GM12865 (cell line): ENCODE data around the gene ADAT2.

Experiments
- DNase-seq: peaks from one replicate; pipeline ENCODE4 v3.0.0; 2010; ENCODE audit warnings: low read depth
- H3K4me3 ChIP-seq: 2 replicates; pipeline ENCODE4 v1.5.1; 2011; ENCODE audit warnings: mild to moderate bottlenecking, low read depth, low read length, control low read depth
- TF ChIP-seq, protein P1 (sequence below): IDR thresholded peaks from 2 replicates; pipeline ENCODE4 v1.5.1; 2011; ENCODE audit warnings: low read length, control low read depth, low read depth, inconsistent platforms; ENCODE audit not compliant: insufficient read depth; ENCODE audit errors: missing control alignments

ADAT2 gene

DNA sequence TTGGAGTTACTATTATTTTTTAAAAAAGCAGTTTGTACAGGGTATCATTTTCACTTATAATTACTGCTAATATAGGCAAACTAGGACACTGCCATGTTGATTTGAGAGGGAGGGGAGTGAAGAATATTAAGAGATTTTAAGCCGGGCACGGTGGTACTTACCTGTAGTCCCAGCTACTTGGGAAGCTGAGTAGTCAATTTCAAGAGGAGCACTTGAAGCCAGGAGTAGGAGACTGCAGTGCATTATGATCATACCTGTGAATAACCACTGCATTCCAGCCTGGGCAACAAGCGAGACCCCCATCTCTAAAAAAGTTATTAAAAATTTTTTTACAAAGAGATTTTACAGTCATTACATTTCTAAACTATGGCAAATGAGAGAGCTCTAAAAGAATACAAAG, 35.7 kb downstream of the ADAT2 start:
- no peak for DNase-seq
- H3K4me3 ChIP-seq: no peak overlapping the region
- TF ChIP-seq, protein P1, sequence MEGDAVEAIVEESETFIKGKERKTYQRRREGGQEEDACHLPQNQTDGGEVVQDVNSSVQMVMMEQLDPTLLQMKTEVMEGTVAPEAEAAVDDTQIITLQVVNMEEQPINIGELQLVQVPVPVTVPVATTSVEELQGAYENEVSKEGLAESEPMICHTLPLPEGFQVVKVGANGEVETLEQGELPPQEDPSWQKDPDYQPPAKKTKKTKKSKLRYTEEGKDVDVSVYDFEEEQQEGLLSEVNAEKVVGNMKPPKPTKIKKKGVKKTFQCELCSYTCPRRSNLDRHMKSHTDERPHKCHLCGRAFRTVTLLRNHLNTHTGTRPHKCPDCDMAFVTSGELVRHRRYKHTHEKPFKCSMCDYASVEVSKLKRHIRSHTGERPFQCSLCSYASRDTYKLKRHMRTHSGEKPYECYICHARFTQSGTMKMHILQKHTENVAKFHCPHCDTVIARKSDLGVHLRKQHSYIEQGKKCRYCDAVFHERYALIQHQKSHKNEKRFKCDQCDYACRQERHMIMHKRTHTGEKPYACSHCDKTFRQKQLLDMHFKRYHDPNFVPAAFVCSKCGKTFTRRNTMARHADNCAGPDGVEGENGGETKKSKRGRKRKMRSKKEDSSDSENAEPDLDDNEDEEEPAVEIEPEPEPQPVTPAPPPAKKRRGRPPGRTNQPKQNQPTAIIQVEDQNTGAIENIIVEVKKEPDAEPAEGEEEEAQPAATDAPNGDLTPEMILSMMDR: no peak

DNA sequence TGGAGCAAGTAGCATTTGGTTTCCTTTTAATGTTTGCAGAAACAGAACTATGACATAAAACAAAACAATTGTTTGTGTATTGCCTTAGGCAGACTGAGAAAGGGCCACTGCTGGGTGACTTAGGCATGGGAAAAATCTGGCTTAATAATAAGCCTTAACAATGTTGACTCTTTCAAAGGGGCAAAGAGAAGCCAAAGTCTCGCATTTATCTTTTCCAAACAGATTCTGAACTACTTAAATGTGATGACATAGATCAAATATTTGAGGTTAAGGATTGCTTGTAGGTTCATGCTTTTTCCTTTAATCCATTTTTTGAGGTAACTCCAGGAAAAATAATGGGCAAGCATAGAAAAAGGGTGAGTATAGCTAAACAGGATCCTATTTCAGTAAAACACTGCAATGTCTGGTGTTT, 39.6 kb downstream of the ADAT2 start:
- TF ChIP-seq, protein P1: no peak

DNA sequence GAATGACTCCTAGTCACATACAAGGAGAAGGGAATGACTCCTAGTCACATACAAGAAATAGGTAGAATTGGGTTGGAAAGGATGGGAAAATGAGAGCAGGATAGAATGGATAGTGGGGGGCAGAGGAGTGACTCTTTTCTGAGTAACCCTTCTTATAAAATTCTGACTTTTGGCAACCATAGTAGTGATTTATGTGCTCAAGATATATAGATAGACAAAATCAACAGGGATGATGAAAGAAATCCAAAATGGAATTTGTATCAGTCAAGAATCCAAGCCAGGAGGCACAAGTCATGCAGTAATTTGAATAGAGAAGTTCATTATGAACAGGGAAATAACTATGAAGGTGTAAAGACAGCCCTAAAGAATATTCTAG, 41.7 kb downstream of the ADAT2 start:
- no peak for DNase-seq
- H3K4me3 ChIP-seq: no peak overlapping the region
- TF ChIP-seq, protein P1: no peak

More for the DNA sequence above, 39.6 kb downstream of the ADAT2 start:
- H3K4me3 ChIP-seq: no peak overlapping the region
- no peak for DNase-seq

DNA sequence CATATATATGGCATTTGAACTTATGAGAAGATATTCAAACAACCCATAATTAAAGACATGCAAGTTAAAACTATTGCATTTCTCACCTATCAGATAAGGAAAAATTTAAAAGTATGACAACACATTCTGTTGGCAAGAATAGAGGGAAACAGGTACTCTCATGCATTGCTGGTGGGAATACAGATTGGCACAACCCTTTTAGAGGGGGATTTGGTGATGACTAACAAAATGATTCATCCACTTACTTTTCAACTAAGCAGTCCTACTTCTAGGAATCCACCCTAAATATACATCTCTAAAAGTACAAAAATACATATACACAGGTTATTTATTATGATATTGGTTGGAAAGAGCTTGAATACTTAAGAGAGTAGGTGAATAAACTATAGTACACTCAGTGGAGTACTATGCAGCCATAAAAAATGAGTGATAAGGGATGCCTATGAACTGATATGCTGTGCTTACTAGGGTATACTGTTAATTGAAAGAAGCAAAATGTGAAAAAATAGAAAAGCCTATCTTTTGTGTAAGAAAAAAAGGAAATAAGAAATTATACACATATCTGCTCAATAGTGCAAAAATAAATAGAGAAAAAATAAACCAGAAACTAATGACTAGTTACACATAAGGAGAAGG, 42.2 kb downstream of the ADAT2 start:
- H3K4me3 ChIP-seq: no peak overlapping the region
- TF ChIP-seq, protein P1: no peak
- no peak for DNase-seq

DNA sequence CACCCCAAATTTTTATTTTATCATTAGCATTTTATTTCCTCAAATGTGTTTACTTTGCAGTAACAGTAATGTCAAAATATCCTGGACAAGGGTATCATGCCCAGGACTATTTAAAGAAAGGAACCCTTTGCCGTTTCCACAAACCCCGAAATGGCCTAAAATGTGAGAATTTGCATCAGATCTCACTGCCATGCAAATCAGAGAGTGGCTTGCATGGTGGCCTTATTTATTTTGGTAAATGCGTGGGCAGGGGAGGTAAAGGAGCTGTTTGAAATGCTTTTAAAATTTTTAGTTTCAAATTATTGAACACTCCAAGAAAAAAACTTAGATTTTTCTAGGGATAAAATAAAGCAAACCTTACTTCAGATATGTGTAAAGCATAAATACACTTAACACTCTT, 43.8 kb downstream of the ADAT2 start:
- TF ChIP-seq, protein P1: no peak
- DNase-seq: peak; percentile 30

DNA sequence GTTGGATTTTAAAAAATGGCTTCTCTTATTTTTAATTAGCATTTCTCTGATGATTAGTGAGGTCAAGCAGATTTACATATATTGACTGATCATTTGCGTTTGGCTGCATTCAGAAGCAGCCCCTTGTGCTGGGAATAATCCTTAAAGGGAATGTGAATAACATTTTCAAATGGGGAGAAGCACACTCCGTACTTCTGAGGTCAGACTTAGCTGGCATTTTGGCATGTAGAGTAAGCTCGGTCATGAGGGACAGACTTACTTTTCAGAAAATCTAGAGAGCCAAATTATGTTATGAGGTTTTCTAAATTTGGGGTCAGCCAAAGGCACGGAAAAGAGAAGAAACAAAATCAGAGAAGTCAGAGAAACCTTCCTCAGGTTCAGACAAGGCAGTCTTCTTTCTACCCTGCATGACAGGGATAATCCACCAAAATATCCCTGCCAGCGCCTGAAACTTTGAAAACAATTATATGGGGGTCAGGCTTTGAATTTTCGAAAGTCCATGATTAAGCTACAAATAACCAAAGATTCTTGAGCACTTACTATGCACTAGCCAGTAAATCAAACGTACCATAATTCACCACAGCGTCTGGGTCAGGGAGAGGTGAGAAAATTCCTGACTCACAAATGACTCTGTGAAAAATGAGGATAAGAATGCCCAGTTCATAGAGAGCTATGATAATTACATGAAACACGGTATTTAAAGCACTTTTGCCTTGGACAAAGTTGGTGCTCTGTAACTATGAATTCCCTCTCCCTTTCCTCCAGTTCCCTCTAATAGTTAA, 44.9 kb downstream of the ADAT2 start:
- no peak for DNase-seq
- TF ChIP-seq, protein P1: no peak
- H3K4me3 ChIP-seq: no peak overlapping the region

More for the DNA sequence above, 43.8 kb downstream of the ADAT2 start:
- no peak overlapping the region for H3K4me3 ChIP-seq
